Osteocyte (in vitro differentiated cells): Measurements from ENCODE around the gene CXADR. TPM values are rescaled to one million over a fixed set of nuclear protein-coding genes. Genes with fewer than 3 reads are reported as not detected.

Experiments used
- DNase-seq: peaks from one replicate; pipeline ENCODE4 v3.0.0; 2021; ENCODE audit warnings: mixed read lengths; ENCODE audit not compliant: unreplicated experiment; ENCODE audit errors: extremely low spot score
- H3K27ac Mint-ChIP-seq: one replicate; pipeline ENCODE4 v1.8.0; 2021; ENCODE audit warnings: mild to moderate bottlenecking, mixed read lengths; ENCODE audit not compliant: unreplicated experiment
- H3K27me3 Mint-ChIP-seq: one replicate; pipeline ENCODE4 v1.8.0; 2021; ENCODE audit warnings: mixed read lengths; ENCODE audit not compliant: unreplicated experiment
- H3K36me3 Mint-ChIP-seq: one replicate; pipeline ENCODE4 v1.8.0; 2021; ENCODE audit warnings: mixed read lengths; ENCODE audit not compliant: unreplicated experiment
- H3K4me1 Mint-ChIP-seq: one replicate; pipeline ENCODE4 v1.8.0; 2021; ENCODE audit warnings: mixed read lengths; ENCODE audit not compliant: unreplicated experiment
- H3K4me3 Mint-ChIP-seq: one replicate; pipeline ENCODE4 v1.8.0; 2021; ENCODE audit warnings: mild to moderate bottlenecking, moderate library complexity, mixed read lengths; ENCODE audit not compliant: unreplicated experiment
- H3K9me3 Mint-ChIP-seq: one replicate; pipeline ENCODE4 v1.8.0; 2021; ENCODE audit warnings: mixed read lengths; ENCODE audit not compliant: unreplicated experiment
- CTCF ChIP-seq: fragments of 200-600 bp; sonication (generic); IDR thresholded peaks from 2 replicates; pipeline ENCODE4 v1.5.0; 2021; ENCODE audit warnings: antibody characterized with exemption, mild to moderate bottlenecking, moderate library complexity
- total RNA-seq: library from RNA; stranded (reverse); gene quantifications from 2 replicates; pipeline ENCODE4 v1.2.1, GENCODE V29; 2021

Gene CXADR
- total RNA-seq, 1 donor from 2014 or later: 0.11 TPM

DNA sequence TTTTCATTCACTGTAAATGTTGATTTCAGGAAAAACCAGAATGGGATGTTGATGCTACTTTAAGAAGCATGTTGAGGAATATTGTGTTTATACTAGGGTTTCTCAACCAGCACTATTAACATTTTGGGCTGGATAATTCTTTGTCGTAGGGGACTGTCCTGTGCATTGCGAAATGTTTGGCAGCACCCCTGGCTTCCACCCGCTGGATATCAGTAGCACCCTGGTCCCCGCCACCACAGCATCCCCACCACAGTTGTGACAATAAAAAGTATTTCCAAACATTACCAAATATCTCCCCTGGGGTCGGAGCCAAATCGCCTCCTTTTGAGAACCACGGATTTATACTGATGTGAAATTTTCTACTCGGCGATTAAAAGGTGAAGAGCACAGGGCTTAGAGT lies 57.9 kb downstream of the CXADR start:
- TF ChIP-seq CTCF: no peak
- H3K36me3 Mint-ChIP-seq: no peaks in the 10 kb centered on the region
- no peak for DNase-seq

GRCh38 chr21:17572431-17572830 lies 59.6 kb downstream of the CXADR start:
- no peak for DNase-seq
- no peaks in the 10 kb centered on the region for H3K9me3 Mint-ChIP-seq
- TF ChIP-seq CTCF: no peak
- peaks cover 21% of the 10 kb centered on the region for H3K27me3 Mint-ChIP-seq
- H3K4me3 Mint-ChIP-seq: no peak overlapping the region
- H3K36me3 Mint-ChIP-seq: no peaks in the 10 kb centered on the region
- H3K4me1 Mint-ChIP-seq: no peaks in the 10 kb centered on the region
- no peak overlapping the region for H3K27ac Mint-ChIP-seq

More for the DNA sequence above, 57.9 kb downstream of the CXADR start:
- H3K4me1 Mint-ChIP-seq: no peaks in the 10 kb centered on the region
- H3K9me3 Mint-ChIP-seq: no peaks in the 10 kb centered on the region
- H3K4me3 Mint-ChIP-seq: no peak overlapping the region
- no peak overlapping the region for H3K27ac Mint-ChIP-seq
- H3K27me3 Mint-ChIP-seq: peaks cover 22% of the 10 kb centered on the region

DNA sequence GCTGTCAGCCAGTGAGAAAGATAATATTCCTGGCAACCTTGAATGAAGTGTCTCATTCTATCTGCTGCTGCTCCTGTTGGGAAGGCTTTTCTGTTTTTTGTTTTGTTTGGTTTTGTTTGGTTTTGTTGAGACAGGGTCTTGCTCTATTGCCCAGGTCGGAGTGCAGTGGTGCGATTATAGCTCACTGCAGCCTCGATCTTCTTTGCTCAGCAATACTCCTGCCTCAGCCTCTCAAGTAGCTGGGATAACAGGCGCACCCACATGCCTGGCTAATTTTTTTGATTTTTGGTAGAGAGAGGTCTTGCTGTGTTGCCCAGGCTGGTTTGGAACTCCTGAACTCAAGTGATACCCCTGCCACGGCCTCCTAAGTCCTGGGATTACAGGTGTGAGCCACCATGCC lies 62.2 kb downstream of the CXADR start:
- Mint-ChIP-seq H3K4me3 (no peak overlapping the region), H3K27me3 (peaks cover 24% of the 10 kb centered on the region), H3K27ac (no peak overlapping the region), H3K36me3 (no peaks in the 10 kb centered on the region), H3K4me1 (no peaks in the 10 kb centered on the region), H3K9me3 (no peaks in the 10 kb centered on the region)
- no peak for TF ChIP-seq CTCF
- no peak for DNase-seq

GRCh38 chr21:17576080-17576835 lies 63.4 kb downstream of the CXADR start:
- no peaks in the 10 kb centered on the region for H3K9me3 Mint-ChIP-seq
- no peak for TF ChIP-seq CTCF
- no peaks in the 10 kb centered on the region for H3K4me1 Mint-ChIP-seq
- DNase-seq: no peak
- no peak overlapping the region for H3K4me3 Mint-ChIP-seq
- H3K36me3 Mint-ChIP-seq: no peaks in the 10 kb centered on the region
- H3K27ac Mint-ChIP-seq: no peak overlapping the region
- H3K27me3 Mint-ChIP-seq: peaks cover 17% of the 10 kb centered on the region

- peaks cover 22% of the 10 kb centered on the region for H3K27me3 Mint-ChIP-seq
- DNase-seq: no peak
- H3K4me3 Mint-ChIP-seq: no peak overlapping the region
- no peaks in the 10 kb centered on the region for H3K4me1 Mint-ChIP-seq
- H3K36me3 Mint-ChIP-seq: no peaks in the 10 kb centered on the region
- no peaks in the 10 kb centered on the region for H3K9me3 Mint-ChIP-seq
- no peak overlapping the region for H3K27ac Mint-ChIP-seq
- no peak for TF ChIP-seq CTCF
These were observed 64.9 kb downstream of the CXADR start for GRCh38 chr21:17577701-17578100.
